DMS 273 (cell line): Measurements from ENCODE around the gene DPP10.

ENCODE experiments used
- DNase-seq: peaks from one replicate; lab custom pipeline; 2025; ENCODE audit not compliant: unreplicated experiment; lab: John Stamatoyannopoulos, UW

DPP10 gene

DNA sequence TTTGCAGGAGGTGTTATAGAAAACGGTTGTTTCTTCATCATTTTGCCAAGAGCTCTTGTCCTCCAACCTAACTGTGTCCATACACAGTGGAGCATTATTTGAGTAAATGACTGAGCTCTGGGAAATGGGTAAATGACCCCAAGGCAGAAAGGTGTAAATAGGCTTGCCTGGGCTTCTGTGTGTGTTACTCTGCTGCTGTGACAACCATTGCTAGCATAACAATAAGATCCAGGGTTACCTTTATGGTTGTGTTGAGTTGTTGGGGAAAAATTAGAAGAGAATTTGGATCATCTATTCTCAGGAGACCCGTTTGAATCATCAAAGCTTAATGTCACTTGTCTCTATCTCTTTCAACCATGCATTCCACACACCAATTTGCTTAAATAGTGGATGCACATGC lies 672.7 kb downstream of the DPP10 start:
- no peak for DNase-seq

DNA sequence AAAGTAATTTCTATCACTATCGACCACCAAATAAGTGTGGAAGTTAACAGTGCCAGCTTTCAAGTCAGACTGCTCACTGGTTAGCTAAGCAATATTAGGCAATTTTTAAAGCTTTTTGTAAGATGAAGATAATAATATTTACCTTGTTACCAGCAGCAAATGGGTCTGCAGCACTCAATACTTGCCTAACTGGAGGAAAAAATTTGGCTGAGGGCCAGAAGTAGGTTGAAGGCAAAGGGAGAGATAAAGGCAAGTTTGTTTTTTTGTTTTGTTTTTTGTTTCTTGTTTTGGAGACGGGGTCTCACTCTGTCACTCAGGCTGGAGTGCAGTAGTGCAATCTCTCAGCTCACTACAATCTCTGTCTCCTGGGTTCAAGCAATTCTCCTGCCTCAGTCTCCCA lies 675.9 kb downstream of the DPP10 start:
- no peak for DNase-seq

DNA sequence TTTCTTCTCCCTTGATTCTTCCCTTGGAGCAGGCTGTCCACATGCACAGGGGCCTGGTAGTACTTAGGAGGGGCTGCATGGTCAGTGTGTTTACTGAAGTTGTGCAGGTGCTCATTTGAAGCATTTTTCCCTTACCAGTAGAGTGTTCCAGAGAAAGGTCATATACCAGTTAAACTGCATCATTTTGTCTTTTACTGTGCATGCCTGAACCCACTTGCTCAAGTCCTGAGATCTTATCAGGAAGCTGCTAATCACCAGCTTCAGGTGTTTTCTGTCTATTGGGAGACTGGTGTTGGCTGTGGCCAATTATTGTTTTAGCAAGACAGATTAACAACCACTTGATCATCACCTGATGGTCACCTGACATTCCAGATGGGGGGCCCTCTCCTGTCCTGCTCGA lies 676.6 kb downstream of the DPP10 start:
- no peak for DNase-seq

DNA sequence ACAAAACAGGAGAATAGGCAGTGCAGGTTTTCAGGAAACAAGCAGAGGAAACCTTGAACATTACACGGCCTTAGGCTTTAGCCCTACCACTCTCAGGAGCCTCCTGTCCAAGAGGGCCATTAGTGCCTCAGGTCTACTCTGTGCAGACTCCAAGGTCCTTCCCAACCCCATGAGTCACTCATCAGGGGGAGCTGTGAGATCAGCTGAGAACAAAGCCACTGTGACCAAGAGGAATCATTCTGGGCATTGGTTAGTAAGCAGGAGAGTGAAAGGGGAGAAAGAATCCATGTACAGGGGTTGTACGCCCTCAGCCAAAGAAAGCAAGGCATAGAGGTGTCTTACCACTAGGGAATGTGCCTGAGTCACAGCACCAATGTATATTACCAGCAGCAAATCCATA lies 680.3 kb downstream of the DPP10 start:
- no peak for DNase-seq

DNA sequence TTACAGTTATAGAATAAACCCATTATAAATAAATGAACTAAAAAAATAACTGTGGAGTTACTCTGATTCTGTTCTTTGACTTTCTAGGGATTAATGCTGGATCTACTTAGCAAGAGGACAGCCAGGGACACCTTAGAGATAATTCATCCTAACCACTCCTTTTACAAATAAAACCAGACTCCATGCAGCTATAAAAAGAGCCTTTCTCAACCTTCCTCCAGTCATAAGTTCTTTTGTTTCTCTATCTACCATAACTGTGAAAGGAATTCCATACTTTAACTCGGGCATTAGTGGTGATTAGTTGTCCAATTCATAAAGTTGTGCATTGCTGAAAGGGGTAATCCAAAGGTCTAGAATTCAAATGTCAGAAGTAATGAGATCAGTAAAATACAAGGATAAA lies 682.4 kb downstream of the DPP10 start:
- DNase-seq = no peak

DNA sequence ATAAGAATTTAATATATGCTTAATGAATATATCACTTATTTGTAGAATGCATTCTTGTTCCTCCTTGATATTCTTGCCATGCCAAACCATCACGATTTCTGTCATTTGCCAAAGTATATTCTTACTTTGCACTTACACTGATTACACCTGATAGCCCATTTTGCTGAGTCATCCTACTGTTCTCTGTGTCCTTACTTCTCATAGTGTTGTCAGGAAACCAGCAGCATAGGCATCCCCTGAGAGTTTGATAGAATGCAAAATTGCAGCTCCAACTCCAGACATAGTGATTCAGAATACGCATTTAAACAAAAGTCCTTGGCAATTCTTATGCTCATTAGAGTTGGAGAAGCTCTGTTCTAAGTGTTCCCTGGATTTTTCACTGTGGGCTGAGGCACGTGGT lies 687.1 kb downstream of the DPP10 start:
- no peak for DNase-seq

DNA sequence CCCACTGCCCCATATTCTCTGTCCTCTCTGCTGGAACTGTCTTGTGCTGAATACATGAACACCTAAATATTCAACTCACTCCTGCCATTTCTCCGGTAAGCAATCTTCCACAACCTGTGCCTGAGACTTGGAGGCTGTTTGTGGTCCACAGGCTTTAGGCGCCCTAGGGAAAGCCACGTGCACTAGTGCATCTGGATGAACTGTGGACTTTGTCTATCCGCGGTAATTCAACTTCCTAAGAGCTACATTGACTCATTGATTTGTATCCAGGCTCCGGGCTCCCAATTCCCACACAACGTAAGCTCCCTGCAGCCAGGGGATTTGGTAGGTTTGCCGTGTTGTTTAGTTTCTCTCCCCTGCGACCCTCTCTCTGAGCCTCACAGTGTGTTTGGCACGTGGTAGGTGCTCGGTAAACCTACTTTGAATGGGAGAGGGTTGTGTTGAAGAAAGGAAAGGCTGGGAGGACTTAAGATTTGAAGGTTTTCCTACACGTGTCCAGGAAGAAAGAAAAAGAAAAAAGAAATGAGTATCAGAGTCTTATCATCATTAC lies 718.2 kb downstream of the DPP10 start:
- peak; percentile 85 for DNase-seq

DNA sequence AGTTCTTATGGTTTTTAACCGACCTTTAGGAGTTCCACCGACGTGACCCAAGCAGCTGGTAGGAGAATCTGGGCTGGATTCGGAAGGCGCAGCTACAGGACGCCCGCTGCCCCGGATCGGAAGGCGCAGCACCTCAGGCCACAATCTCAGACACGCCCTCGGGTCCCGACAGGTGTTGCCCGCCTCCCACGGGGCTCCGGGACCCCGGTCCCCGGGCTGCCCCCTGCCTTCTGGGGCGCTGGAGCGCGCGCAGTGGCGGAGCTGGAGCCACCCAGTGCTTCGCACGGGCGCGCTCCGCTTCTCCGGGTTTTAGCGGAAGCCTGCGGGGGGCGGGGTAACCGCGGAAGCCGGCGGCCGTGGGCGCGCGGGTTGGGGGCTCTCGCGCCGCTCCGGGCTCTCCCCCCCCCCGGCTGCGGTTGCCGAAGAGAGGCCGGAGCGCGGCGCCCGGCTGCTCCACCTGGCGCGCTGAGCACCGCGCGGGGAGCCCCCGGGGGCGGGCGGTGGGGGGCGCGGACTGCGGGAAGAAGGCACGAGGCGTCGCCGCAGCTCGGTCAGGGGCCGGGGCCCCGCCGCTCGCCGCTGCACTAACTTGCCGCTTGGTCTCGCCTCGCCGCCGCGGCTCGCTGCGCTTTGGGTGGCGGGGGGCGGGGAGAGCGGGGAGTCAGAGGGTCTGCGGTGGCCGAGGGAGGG lies 718.8 kb downstream of the DPP10 start:
- peak; percentile 95 for DNase-seq

DNA sequence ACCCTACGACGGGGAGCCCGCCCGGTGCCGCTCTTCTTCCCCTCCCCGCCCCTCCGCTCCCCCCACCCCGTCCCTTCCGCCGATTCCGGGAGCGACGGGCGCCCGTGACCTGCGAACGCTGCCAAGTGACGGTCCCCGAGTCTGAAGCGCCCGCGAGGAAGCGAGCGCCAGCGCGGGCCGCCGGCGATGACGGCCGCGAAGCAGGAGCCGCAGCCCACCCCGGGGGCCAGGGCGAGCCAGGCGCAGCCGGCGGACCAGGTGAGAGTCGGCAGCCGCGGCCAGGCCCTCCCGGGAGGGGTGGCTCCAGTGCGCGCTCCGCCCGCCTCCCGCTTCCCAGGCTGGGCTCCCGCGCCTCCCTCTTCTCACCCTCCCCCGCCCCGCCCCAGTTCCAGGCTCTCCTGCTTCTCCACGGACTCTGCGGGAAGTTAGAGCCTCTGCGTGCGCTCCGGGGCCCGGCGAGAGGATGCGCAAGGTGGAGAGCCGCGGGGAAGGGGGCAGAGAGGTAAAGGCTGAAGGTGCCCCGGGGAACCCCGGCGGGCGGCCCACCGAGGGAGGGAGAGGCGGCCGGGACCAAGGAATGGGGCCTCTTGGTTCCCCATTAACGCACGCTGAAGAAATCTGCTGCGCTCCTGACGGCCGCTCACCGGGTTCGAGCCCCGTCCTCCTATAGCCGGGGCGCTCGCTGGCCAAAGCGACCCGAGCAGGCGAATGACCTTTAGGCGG lies 719.5 kb downstream of the DPP10 start:
- DNase-seq = peak; percentile 91

DNA sequence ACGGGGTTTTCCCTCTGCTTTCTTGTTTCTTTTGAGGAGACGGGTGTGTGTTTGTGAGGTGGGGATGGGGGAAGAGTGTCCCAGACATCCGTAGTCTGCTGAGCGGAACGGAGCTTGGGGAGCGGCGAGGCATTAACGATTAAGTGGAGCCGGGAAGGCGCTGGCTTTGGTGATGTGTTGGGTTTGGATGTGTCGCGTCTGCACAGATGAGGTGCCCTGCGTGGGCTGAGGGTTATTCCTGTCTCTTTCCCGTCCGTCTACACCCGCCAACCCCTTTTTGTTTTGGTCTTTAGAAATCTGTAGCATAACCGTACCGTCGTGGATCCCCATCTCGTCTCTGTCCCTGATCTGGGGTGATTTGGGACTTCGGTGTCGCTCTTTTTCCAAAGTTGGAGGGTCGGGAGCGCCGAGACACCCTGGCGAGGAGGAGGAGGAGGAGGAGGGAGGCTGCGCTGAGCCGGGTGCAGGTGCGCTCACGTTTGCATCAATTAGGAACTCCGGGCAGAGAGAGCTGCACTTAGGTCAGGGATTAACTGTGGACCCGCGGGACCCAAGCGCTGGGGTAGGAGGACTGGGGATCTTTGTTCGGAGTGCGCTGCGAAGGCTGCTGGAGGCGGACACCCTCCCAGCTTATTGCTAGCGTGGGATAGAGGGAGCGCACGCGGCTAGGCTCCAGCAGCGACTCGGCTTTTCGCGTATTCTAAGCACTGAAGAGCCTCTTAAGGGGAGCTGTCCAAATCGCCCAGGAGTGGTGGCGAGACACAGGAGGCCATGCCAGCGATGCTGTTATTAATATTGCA lies 720.3 kb downstream of the DPP10 start:
- DNase-seq = peak; percentile 76

DNA sequence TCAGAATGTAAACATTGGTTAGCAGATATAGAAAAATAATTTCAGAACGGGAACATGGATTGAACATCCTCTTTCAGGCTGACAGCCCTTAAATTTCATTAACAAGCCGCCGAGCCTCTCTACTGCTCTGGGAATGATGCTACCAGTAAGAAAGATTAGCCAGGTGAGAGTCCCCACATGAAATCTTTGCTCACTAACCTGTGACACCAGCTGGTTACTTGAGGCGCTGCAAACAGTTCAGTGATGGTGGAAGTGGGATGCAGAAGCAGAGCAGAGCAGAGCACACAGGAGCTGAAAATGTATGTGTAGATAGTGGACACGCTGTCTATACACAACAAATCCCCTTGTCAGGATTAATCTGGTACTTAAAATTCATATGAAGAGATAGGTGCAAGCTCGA lies 721.1 kb downstream of the DPP10 start:
- peak; percentile 48 for DNase-seq

DNA sequence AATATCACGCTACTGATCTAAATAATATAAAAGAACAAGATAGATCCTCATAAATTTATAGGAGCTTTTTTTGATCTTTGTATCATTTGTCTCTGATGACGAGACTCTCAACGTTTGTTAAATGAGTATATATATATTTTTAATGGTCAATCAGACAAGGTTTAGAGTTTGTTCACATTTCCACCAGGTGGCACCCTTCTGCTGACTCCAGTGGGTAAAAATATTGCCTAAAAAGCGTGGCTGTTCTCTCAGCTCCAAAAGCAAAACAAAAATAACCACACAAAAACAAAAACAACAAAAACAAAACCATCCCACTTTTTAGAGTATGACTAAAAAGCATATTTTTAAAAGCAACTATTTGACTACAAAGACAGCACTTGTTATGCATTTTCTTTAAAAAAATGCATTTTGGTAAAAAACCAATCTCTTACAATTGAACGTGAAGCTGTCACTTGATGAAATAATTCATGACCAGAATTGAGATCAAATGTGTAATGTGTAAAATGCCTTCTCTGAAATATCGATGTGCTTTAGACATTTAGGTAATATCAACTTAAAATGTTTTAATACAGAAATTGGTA lies 723.2 kb downstream of the DPP10 start:
- peak; percentile 78 for DNase-seq

DNA sequence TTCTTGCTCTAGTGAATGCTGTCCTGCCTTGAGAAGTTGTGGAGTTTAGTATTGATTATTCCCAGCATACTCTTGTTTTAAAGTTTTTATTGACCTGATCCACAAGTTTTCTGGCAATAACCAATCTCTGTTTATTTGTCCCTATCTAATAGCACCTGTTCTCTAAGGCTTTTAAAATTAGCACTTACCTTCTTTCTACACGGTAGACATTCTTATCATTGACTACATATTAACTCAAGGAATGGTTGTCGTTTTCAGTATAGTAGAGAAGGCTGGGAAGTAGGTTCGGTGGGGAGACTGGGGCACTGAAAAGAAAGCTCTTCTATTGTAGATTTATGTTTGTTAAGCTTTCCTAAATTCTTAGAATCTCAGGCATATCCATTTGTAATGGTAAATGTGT lies 726.0 kb downstream of the DPP10 start:
- DNase-seq = no peak

DNA sequence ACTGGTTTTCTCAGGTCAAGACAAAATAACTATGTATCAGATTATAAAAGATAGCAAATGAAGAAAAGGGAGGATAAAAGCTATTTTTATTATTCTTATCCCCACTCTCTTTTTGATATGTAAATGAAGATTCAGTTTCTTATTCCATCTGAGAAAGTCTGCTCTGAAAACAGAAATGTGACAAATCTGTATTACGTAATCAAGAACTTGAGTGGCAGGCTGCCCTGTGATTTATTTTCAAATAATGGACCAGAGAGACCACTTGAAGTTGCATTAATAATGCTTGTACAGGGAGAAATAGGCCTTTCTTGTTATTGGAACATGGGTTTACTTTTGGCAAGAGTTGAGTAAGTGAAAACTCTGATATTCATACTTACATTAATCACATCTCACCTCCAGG lies 727.4 kb downstream of the DPP10 start:
- DNase-seq = no peak

DNA sequence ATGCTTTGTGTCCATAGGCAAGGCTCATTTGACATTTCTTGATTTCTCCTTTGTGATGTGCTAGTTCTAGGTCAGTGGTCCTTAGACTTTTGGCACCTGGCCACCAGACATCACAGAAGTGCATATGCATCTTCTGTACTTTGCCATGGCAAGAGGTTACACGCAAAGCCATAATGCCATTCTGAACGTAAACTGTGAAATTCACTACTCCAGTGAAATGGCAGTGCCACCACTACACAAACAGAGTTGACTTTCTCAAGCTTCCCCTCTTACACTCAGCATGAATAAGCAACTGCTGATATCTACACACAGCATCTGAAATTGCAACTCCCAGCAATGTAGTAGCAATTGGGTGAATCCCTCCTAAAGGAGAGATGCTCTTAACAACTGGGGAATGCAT lies 729.3 kb downstream of the DPP10 start:
- no peak for DNase-seq

DNA sequence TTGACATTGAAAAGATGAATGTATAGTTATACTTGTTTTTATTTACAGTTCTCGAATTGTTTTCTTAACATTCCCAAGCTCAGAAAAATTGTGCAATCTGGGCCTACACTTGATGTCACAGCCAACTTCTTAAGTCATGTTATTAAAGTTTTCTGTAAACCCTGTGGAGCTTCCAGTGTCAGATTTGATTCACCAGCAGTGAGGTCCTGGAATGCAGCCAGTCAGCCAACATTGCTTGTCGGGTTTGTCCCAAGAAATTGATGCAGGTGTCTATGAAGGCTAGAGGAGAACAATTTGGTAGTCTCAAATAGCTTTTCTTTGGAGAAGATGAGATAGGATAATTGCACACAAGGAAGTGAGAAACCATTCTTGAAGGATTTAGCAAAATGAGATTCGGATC lies 732.2 kb downstream of the DPP10 start:
- DNase-seq = peak; percentile 7

DNA sequence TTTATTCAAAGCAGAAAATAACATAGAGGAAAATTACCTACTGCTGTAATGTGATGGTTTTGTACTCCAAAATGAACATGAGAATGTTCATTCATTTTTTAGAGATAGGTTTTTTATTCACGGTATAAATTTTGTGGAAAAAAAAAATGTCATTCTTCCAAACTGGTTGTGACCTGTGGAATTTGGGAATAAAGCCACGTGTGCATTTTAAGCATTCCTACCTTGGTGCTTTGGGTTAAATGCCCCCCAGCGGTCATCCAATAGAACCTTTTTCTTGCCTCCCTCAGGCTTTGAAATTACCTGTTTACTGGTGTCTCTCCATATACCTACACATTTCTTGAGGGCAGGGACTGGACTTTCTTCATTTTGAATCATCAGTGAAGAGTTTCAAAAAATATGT lies 740.7 kb downstream of the DPP10 start:
- DNase-seq = no peak

DNA sequence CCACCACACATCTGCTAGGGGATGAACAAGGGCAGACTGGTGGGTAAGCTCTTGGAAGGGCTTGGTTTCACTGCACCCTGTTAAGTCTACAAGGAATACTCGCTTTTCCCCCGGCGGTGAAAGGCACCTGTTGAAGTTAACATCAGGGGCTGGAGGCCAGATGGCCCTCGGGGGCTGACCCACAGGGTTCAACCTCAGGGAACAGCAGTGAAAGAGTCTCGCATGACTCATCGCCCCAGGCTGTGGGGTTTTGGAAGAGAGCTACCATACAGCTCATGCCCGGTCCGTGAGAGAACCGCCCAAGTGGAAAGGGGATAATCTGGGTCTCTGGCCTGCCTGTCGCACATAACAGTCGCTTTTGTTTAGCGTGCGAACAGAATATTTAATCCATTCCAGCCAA lies 748.0 kb downstream of the DPP10 start:
- DNase-seq = peak; percentile 77

DNA sequence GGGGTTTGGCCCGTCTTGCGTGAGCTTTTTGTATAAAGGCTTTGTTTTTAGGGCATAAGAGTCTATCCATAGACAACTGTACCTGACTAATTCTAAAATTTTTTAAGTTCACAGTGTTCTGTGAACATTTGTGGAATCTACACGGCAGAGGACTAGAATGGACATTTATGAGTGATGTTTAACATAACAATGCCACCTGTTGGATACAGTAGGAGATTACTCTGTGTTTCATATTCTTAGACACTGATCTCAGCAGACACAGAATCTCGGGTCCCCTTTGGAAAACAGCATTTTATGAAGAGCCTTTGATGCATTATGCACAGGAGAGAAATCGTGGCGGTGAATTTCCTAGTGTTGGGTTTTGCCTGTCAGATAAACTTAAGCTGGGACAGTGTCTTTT lies 752.2 kb downstream of the DPP10 start:
- DNase-seq = peak; percentile 7

DNA sequence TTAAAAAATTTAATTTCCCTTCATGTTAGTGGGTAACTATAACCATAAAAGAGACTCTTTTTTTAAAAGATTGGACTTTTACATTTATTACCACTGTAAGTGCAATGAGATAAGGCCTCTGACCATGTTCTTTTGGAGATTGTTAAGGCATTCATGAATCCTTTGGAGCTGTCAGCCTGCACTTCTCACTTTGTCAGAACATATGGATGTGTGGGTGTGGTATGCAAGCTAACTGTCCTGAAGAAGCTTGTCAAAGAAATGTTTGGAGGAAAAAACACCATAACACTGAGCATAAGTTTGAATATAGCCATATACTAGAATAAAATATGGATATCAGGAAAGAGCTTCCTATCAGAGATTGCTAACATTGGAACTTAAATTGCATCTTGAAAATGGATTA lies 754.1 kb downstream of the DPP10 start:
- DNase-seq = no peak

DNA sequence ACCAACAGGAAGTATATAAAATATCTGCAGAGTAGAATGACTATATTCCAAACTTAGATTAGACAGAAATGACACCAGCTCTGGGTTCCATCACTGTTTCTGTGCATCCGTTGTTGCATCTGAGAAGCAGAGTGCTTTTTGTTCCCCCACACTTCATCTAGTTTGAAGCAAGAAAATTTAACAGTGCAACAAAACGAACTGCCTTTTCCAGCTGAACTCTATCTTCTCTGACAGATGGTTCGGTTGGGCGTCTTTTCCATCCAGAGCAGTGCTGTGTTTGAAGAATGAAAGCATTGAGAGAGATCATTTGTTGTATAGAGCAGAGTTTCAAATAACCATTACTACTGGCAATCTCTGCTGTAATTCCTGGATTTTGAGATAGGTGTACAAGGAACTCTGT lies 757.5 kb downstream of the DPP10 start:
- DNase-seq = peak; percentile 29
